ENCODE results near the gene GSTO2.

DNA sequence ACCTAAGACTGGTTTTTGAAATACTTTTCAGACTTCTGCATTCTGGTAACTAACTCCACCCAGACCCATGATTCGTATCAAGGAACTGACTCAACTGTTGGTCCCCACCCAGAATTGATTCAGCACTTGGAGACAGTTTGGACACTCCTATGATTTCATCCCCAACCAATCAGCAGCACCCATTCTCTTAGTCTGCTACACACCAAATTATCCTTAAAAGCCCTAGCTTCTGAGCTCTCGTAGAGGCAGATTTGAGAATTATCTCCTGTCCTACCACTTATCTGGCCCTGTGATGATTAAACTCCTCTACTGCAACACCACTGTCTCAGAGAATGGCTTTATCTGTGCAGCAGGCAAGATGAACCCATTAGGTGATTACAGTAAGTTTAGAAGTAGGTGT lies 22.0 kb upstream of the GSTO2 start:
- TF ChIP-seq, protein P1, sequence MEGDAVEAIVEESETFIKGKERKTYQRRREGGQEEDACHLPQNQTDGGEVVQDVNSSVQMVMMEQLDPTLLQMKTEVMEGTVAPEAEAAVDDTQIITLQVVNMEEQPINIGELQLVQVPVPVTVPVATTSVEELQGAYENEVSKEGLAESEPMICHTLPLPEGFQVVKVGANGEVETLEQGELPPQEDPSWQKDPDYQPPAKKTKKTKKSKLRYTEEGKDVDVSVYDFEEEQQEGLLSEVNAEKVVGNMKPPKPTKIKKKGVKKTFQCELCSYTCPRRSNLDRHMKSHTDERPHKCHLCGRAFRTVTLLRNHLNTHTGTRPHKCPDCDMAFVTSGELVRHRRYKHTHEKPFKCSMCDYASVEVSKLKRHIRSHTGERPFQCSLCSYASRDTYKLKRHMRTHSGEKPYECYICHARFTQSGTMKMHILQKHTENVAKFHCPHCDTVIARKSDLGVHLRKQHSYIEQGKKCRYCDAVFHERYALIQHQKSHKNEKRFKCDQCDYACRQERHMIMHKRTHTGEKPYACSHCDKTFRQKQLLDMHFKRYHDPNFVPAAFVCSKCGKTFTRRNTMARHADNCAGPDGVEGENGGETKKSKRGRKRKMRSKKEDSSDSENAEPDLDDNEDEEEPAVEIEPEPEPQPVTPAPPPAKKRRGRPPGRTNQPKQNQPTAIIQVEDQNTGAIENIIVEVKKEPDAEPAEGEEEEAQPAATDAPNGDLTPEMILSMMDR (conservative IDR thresholded peaks at IDR 0.05; ENCODE audit: low read depth, low read length), result no peak
- TF ChIP-seq CEBPB (IDR thresholded peaks at IDR 0.05; ENCODE audit: low read depth, low read length), result no peak
- no peak for TF ChIP-seq RFX5 (IDR thresholded peaks at IDR 0.05; ENCODE audit: low read depth, low read length)

All from IMR-90 (cell line).